Renal cortical epithelial cell (primary cell): ENCODE data around the gene MASP2. TPM values are rescaled to one million over a fixed set of nuclear protein-coding genes. Genes with fewer than 3 reads are reported as not detected.
"Not testable (repeated sequence)": the region's sequence is repeated elsewhere in the genome, so short reads cannot be mapped to it uniquely, and the experiment has no call there.

Experiments
- DNase-seq: peaks from one replicate; pipeline ENCODE4 v3.0.0-alpha.2; 2011; ENCODE audit warnings: low read depth
- total RNA-seq: library from RNA; depleted of rRNA; stranded (reverse); fragments of >200 nt; gene quantifications from 2 replicates; pipeline ENCODE4 v1.2.3, GENCODE V29; 2014

MASP2 gene
- total RNA-seq, 1 donor from 2014 or later = not detected

DNA sequence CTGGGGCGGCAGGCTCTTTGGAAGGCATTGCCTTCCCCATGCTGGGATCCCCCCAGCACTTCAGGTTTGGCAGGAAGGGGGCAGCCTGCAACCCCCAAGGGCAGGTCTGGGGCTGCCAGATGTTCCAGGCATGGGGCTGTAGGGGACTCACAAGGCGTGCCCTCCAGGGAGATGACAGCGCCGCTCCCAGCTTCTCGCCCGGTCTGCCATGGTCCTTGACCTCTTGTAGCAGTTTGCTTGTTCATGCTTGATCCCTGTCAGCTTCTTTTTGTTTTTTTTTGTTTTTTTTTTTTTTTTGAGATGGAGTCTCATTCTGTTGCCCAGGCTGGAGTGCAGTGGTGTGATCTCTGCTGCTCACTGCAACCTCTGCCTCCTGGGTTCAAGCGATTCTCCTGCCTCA, 56.2 kb downstream of the MASP2 start:
- DNase-seq = no peak

DNA sequence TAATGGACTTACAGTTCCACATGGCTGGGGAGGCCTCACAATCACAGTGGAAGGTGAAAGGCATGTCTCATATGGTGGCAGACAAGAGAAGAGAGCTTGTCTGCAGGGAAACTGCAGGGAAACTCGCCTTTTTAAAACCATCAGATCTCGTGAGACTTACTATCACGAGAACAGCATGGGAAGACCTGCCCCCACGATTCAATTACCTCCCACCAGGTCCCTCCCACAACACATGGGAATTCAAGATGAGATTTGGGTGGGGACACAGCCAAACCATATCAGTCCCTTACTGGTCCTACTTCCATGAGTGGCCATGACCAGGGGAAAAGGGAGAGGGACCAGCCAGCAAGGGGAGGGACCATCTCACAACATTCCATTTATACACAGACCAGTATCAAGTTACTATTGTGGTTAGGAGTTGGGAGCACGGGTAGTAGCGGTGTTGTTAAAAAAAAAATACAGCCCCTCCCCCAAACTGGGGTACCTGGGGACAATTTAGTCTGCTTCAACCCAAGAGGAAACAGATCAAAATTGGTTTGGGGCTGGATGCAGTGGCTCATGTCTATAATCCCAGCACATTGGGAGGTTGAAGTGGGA, 57.0 kb downstream of the MASP2 start:
- DNase-seq = not testable (repeated sequence)

DNA sequence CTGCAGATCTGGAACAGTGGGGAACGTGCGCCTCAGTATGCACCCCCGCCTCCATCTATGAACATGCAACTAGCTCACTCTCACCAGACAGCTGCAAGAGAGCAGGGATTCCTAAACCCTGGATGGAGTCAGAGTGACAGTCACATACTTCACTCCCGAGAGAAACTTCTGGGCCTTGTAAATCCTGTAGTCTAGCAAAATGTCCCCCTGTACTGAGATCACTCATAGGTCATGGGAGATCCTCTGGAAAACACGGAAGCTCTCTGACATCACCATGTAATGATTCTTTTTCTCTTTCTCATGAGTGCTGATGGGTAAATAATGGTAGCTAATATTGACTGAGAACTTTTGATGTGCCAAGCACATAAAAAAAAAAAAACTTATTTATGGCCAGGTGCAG, 57.9 kb downstream of the MASP2 start:
- DNase-seq = no peak

DNA sequence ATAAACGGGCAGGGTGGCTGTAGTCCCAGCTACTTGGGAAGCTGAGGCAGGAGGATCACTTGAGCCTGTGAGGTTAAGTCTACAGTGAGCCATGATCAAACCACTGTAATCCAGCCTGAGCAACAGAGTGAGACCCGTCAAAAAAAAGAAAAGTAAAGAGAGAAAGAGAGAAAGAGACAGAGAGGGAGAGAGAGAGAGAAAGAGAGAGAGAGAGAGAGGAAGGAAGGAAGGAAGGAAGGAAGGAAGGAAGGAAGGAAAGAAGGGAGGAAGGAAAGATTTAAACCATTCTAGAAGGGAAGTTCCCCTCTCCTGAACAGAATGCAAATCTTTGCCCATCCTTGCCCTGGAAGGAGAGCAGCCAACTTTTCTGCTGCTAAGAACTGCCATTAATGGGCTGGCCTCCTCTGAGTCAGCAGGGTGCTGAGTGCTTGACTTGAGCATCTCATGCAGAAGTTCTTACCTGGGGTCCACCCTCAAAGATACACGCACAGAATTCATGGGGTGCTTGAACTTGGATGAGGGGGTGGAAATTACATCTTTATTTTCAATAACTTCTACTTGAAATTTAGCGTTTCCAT, 59.1 kb downstream of the MASP2 start:
- no peak for DNase-seq

GRCh38 chr1:10986525-10986890, 60.5 kb downstream of the MASP2 start:
- no peak for DNase-seq

GRCh38 chr1:10980841-10981727, 66.0 kb downstream of the MASP2 start:
- no peak for DNase-seq

DNA sequence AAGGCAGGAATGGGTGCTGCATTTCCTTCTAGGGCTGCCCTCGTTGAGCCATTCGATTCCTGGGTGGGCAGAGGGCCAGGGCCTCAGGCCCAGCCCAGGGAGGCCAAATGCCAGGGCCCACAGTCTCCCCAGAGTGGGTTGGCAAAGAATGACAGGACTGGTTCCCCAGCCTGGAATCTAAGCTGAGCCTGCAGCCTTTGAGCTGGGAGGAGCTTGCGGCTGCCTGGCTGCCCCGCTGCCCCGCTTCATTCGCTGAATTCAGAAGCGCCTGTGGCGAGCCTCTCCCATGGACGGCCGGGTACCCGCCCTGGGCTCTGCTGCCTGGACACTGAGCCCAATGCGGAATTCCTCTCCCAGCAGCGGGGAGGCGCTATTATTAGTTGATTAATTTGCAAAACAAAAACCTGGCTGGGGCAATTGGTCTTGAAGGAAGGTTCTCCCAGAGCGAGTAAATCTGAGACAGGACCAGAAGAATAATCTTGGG, 66.9 kb downstream of the MASP2 start:
- peak; percentile 81 for DNase-seq

DNA sequence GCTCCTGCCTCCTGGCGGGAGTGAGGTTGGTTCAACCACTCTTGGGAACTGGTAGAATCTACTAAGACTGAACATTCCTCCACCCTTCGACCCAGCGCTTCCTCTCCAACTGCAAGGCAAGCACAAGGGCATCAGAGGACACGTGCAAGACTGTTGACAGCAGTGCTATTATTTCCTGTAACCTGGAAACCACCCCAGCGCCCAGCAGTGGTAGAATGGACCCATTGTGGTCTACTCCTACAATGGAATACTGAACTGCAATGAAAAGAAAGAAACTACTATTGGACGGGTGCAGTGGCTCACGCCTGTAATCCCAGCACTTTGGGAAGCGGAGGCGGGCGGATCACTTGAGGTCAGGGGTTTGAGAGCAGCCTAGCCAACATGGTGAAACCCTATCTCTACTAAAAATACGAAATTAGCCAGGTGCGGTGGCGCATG, 67.5 kb downstream of the MASP2 start:
- DNase-seq = peak; percentile 37

DNA sequence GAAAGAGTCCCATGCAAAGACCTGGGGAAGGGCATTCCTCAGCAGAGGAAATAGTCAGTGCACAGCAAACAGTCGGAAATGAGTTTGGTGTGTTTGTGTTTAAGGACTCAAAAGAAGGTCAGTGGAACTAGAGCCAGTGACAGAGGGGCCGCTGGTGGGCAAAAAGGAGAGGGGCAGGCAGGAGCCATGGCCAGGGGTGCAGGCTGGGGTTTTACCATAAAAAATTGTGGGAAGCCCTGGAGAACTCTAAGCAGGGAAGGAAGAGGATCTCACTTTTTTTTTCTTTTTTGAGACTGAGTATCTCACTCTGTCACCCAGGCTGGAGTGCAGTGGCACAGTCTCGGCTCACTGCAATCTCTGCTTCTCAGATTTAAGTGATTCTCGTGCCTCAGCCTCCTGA, 68.3 kb downstream of the MASP2 start:
- DNase-seq = no peak

Other genes with a start within 250 kb of the MASP2 start
- gene TARDBP, start 34.6 kb downstream of the MASP2 start, total RNA-seq = 89.8 and 187 TPM in 2 replicates
- 4.5 and 26.5 TPM in 2 replicates for gene SRM, start 12.8 kb upstream of the MASP2 start, total RNA-seq
- 49.5 and 65.5 TPM in 2 replicates for gene EXOSC10, start 52.6 kb upstream of the MASP2 start, total RNA-seq
- gene ANGPTL7, start 142.1 kb upstream of the MASP2 start, total RNA-seq = 6.9 and 22.8 TPM in 2 replicates
- gene MTOR, start 215.3 kb upstream of the MASP2 start, total RNA-seq = 42.4 and 105 TPM in 2 replicates
- gene UBIAD1, start 226.0 kb upstream of the MASP2 start, total RNA-seq = 8.6 and 10.9 TPM in 2 replicates